HG03442 (cell line): Measurements from ENCODE around the gene CCDC197.
A peak's percentile ranks its signal among the peaks of the same experiment; 100 is the strongest.

Source experiments
- ATAC-seq: cut with Tn5 transposase; IDR thresholded peaks from one replicate; pipeline ENCODE4 v1.9.1; 2021; ENCODE audit warnings: mild to moderate bottlenecking, moderate library complexity; ENCODE audit not compliant: unreplicated experiment

CCDC197 gene

GRCh38 chr14:93977171-93977570 is 19.9 kb upstream of the CCDC197 start:
- ATAC-seq, result no peak

- peak; percentile 43 for ATAC-seq
Measured at GRCh38 chr14:93977790-93978581, 19.1 kb upstream of the CCDC197 start.

- no peak for ATAC-seq
Measured at GRCh38 chr14:93978735-93979134, 18.4 kb upstream of the CCDC197 start.

- no peak for ATAC-seq
Measured at GRCh38 chr14:93980456-93981201, 16.5 kb upstream of the CCDC197 start.

- no peak for ATAC-seq
Measured at GRCh38 chr14:93981316-93982229, 15.5 kb upstream of the CCDC197 start.

- ATAC-seq, result no peak
Measured at GRCh38 chr14:93982230-93983007, 14.7 kb upstream of the CCDC197 start.

GRCh38 chr14:93984070-93984469 is 13.0 kb upstream of the CCDC197 start:
- ATAC-seq, result no peak

- no peak for ATAC-seq
Measured at GRCh38 chr14:93984987-93985410, 12.1 kb upstream of the CCDC197 start.

GRCh38 chr14:93986955-93987354 is 10.1 kb upstream of the CCDC197 start:
- ATAC-seq, result no peak

- ATAC-seq, result no peak
Measured at GRCh38 chr14:93987376-93987775, 9.7 kb upstream of the CCDC197 start.

GRCh38 chr14:93987815-93988476 is 9.2 kb upstream of the CCDC197 start:
- no peak for ATAC-seq

- peak; percentile 64 for ATAC-seq
Measured at GRCh38 chr14:93989939-93990338, 7.2 kb upstream of the CCDC197 start.

- ATAC-seq, result no peak
Measured at GRCh38 chr14:93991212-93991611, 5.9 kb upstream of the CCDC197 start.

GRCh38 chr14:93991649-93992048 is 5.5 kb upstream of the CCDC197 start:
- no peak for ATAC-seq

- no peak for ATAC-seq
Measured at GRCh38 chr14:93993382-93993781, 3.7 kb upstream of the CCDC197 start.

GRCh38 chr14:93994919-93995682 is 2.0 kb upstream of the CCDC197 start:
- ATAC-seq, result no peak

- no peak for ATAC-seq
Measured at GRCh38 chr14:93996130-93996695, 888 bp upstream of the CCDC197 start.

GRCh38 chr14:93997916-93998870 is 1.1 kb downstream of the CCDC197 start:
- ATAC-seq, result no peak
